Measurements from ENCODE around the gene KIFC1.

The KIFC1 gene

DNA sequence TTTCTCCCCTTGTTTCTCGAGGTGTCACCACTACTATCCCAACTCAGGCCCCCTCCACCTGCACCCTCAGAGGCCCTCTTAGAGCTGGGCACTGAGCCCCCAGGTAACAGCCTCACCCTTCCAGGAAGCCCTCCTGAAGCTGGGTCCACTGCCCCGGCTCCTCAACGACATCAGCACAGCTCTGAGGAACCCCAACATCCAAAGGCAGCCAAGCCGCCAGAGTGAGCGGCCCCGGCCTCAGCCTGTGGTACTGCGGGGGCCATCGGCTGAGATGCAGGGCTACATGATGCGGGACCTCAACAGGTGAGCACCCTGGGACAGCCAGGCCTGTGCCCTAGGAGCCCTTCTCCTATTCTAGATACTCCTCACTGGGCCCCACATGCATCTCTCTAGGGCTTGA lies 49.8 kb downstream of the KIFC1 start:
- no peak for DNase-seq (ENCODE audit: low spot score)

DNA sequence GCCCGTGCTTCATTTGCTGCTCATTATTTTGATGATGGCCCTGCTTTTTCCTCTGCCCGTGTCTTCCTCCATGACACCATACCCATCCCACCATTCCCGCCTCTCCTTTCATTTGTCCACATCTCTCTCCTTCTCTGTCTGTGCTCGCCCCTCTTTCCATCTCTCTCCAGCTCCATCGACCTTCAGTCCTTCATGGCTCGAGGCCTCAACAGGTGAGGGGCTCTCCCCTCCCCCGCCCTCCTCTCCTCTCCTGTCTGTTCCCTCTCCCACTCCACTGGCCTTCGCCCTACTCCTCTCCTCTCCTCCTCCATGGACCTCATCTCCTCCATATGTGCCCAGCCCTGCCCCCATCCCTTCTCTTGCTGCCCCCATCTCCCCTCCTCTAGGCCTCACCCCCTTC lies 50.7 kb downstream of the KIFC1 start:
- DNase-seq (ENCODE audit: low spot score): no peak

DNA sequence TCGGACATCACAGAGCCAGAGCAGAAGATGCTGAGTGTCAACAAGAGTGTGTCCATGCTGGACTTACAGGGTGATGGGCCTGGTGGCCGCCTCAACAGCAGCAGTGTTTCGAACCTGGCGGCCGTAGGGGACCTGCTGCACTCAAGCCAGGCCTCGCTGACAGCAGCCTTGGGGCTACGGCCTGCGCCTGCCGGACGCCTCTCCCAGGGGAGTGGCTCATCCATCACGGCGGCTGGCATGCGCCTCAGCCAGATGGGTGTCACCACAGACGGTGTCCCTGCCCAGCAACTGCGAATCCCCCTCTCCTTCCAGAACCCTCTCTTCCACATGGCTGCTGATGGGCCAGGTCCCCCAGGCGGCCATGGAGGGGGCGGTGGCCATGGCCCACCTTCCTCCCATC lies 51.4 kb downstream of the KIFC1 start:
- DNase-seq (ENCODE audit: low spot score): no peak

DNA sequence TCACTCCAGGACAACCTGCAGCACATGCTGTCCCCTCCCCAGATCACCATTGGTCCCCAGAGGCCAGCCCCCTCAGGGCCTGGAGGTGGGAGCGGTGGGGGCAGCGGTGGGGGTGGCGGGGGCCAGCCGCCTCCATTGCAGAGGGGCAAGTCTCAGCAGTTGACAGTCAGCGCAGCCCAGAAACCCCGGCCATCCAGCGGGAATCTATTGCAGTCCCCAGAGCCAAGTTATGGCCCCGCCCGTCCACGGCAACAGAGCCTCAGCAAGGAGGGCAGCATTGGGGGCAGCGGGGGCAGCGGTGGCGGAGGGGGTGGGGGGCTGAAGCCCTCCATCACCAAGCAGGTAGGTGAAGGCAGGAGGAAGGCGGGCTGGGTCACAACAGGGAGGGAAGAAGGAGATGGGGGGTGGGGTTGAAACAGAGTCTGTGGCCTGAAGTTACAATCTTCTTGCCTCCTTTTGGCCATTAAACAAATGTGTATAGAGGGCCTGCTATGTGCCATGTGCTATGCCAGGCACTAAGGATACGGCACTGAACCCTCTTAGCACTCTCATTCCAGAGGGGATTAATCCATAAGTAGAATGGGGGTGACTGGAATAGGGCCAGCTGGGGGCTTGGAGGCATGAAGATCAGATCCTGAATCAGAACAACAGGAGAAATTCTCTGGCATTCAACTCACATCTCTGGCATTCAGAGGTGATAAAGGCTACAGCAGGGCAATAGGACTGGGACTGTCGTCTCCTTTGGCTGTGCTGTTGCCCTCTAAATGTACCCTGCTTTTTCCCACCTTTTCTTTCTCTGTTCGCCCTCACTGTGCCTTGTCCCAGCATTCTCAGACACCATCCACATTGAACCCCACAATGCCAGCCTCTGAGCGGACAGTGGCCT lies 52.2 kb downstream of the KIFC1 start:
- no peak for DNase-seq (ENCODE audit: low spot score)

DNA sequence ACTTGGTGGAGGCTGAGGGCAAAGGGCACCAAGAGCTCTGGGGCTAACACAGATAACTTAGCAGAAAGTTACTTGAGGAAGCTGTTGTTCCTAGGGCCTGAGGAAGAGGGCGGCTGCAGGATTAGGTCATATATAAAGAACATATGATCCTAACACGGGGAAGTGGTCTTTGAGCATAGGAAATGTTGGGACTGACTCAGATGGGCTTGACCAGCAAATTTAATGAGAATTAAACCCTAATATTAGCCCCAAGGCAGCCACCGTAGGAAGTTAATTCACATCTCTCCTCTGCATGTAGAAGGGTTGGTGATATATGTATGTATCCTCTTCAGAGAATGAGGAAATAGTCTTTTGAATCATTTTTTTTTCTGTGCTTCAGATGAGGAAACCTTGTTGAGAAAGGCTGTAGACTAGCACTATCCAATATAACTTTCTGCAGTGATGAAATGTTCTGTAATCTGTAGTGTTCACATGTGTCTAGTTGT lies 53.5 kb downstream of the KIFC1 start:
- DNase-seq (ENCODE audit: low spot score): no peak

DNA sequence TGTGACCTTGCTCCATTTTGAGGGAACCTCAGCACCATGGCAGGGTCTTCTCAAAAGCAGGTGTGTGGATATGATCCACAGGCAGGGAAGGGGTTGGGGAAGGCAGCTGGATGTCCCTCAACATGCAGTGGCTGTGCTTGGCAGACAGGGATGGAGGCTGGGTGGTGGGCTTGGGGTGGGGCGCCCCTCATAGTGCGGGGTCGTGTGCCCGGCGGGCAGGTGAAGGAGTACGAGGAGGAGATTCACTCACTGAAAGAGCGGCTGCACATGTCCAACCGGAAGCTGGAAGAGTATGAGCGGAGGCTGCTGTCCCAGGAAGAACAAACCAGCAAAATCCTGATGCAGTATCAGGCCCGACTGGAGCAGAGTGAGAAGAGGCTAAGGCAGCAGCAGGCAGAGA lies 54.7 kb downstream of the KIFC1 start:
- peak; percentile 49 for DNase-seq (ENCODE audit: low spot score)

DNA sequence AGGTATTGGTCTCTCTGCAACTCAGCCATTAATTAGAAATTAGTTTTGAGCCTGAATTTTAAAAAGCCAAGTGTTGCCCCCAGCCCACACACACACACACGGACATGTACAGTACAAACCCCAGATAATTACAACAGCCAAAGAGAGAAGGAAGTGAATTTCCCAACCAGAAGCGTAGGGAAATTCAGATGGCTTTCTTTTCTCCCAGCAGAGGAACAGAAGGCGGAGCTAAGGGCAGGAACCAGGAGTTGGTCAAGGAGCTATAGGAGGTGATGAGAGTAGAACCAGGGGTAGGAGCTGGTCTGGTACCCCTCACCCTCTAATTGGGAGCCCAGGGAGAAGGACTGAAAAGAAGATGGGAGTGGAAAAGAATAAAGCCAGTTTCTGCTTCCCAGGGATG lies 58.8 kb downstream of the KIFC1 start:
- peak; percentile 30 for DNase-seq (ENCODE audit: low spot score)

DNA sequence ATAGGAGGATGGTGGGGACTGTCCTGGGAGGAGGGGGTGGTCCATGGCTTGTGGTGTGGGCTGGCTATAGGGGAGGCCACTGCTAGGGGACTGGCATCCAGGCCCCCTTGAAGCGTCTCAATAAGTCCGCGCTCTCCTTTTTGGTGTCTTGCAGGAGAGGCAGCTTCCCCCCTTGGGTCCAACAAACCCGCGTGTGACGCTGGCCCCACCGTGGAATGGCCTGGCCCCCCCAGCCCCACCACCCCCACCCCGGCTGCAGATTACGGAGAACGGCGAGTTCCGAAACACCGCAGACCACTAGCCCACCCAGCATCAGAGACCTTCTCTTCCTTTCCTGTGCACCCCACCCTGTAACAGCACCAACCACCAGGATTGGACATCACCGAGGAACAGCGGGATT lies 60.0 kb downstream of the KIFC1 start:
- peak; percentile 28 for DNase-seq (ENCODE audit: low spot score)

DNA sequence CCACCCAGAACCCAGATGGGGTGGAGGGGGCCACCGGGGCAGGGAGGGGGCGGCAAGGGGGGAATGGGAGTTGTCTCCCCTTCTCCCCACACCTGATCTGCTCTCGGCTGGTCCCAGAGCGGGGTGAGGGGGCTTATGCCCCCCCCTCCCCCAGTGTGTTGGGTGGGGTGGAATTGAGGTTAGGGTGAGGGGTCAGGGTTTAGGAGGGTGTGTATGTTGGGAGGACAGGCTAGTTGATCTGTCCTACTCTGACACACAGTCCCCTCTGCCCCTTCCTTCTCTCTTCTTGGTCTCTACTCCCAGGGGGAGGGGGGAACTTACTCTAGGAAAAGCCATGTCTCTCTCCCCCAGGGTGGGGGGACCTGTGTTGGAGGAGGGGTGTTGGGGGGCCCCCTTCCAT lies 60.9 kb downstream of the KIFC1 start:
- no peak for DNase-seq (ENCODE audit: low spot score)

DNA sequence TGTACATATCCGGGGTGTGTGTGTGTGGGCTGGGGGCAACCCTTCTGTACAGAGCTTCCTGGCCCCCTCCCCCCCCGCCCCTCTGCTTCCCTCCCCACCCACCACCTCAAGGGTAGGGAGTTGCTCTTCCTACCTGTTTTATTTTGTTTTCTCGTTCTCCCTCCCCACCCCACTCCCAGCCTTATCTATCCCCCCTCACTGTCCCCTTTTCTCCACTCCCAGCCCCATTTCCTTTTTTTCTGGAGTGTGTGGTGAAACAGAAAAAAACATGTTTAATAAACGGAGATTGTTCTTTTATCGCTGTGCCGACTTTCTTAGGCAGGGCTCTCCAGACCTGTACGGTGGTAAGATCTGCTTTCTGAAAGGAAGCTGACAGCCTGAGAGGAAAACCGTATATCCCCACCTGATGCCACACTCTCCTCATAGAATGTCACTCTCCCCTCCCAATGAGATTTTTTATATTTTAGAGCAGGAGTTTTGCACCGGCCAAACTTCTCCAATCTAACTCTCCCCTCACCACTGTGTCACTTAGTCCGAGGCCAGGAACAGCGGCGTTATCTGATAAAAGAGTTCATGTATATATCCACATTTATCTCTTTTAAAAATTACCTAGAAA lies 61.9 kb downstream of the KIFC1 start:
- no peak for DNase-seq (ENCODE audit: low spot score)

DNA sequence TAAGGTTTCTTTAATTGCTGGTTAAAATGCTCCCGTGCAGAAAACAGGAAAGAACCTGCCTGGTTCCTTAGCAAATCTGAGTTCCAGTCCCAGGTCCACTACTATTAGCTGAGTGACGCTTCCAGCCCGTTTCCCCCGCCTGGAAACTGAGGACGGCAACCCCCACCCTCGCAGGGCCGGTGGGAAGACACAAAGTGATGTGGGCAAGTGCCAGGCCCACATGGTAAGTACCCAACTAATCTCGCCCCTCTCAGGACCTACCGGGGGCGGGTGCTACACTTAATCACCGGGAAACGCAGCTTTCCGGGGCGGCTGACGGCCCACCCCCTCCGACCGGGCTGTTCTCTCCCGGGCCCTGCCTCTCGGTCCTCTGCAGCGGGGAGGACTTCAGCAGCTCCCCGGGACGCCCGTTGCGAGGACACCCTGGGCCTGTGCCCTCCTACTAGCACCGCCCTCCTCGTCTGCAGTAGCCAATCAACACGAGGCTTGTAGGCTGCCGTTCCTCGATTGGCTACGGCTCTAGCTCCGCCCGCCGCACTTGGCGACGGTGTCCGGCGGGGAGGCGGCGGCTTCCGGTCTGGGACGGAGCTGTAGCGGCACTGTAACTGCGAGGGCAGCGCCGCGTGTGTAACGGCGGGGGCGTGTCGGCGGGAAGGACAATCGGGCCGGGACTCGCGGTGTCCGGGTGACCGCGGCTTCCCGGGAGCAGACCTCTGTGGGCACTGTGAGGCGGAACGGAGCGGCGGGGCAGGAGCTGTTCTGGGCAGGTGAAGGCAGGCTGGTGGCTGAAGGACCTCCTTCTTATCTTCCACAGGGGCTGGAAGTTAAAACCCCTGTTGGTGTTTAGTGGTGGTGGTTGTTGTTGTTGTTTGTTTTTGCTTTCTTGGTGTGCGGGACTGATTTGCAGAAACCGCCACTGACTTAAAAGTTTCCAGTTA lies 62.7 kb downstream of the KIFC1 start, which contains the start of gene ZBTB9:
ZBTB9 (plus strand) TSS at position 568 of the 938 bp plus-strand sequence. CDS start 525 bp downstream, outside the sequence.
- peak; percentile 96 for DNase-seq (ENCODE audit: low spot score)

DNA sequence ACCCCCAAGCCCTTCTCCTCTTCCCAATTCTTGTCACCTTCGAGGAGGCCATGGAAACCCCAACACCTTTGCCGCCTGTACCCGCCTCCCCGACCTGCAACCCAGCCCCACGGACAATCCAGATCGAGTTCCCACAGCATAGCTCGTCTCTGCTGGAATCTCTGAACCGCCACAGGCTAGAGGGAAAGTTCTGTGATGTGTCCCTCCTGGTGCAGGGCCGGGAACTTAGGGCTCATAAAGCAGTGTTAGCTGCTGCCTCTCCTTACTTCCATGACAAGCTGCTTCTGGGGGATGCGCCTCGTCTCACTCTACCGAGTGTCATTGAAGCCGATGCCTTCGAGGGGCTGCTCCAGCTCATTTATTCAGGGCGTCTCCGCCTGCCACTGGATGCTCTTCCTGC lies 63.4 kb downstream of the KIFC1 start:
- no peak for DNase-seq (ENCODE audit: low spot score)

DNA sequence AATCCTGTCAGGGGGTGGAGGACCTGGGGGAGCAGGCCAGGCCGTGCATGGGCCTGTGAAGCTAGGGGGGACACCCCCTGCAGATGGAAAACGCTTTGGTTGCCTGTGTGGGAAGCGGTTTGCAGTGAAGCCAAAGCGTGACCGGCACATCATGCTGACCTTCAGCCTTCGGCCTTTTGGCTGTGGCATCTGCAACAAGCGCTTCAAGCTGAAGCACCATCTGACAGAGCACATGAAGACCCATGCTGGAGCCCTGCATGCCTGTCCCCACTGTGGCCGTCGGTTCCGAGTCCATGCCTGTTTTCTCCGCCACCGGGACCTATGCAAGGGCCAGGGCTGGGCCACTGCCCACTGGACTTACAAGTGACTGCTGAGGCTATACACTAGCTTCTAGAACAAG lies 64.5 kb downstream of the KIFC1 start:
- DNase-seq (ENCODE audit: low spot score): no peak

DNA sequence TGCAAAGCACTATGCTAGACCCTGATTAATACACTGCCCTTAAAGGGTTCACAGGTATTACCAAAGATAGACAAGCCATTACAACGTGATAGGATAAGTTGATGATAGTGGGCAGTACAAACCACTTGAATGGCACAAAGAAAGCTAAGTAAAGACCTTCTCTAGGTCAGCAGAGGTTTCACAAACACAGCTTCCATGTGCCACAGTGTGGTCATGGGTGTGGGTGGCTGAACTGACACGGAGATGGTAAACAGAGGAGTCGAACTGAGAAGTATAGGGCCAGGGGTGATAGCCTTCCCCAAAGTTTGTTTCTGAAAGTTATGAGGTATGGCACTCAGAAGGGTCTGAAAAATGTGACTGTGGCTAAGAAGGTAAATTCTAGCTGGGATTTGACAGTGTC lies 67.1 kb downstream of the KIFC1 start:
- DNase-seq (ENCODE audit: low spot score): no peak

DNA sequence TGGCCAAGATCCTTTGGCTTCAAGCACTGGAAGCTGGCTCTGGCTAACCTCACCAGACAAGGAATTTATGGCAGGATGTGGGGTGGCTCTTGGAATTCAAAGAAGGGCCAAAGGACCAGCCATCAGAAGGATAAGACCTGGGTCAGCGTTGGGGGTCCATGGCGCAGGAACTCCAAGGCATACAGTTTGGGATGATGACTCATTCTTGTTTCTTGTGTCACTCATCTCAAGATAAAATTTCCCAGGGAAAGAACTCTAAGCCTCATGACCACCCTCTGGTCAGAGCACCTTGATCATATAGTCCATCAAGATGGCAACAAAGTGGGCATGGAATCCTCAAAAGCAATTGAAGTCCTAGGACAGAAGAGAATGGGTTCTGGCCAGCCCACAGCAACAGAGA lies 67.6 kb downstream of the KIFC1 start:
- no peak for DNase-seq (ENCODE audit: low spot score)

Measured in left forelimb (tissue), 1 donor.